GM18508 (cell line): Measurements from ENCODE around the gene ITGA11.

Experiments
- ATAC-seq: cut with Tn5 transposase; IDR thresholded peaks from one replicate; pipeline ENCODE4 v1.9.1; 2021; ENCODE audit warnings: moderate number of reproducible peaks; ENCODE audit not compliant: insufficient read depth, unreplicated experiment

Gene ITGA11

DNA sequence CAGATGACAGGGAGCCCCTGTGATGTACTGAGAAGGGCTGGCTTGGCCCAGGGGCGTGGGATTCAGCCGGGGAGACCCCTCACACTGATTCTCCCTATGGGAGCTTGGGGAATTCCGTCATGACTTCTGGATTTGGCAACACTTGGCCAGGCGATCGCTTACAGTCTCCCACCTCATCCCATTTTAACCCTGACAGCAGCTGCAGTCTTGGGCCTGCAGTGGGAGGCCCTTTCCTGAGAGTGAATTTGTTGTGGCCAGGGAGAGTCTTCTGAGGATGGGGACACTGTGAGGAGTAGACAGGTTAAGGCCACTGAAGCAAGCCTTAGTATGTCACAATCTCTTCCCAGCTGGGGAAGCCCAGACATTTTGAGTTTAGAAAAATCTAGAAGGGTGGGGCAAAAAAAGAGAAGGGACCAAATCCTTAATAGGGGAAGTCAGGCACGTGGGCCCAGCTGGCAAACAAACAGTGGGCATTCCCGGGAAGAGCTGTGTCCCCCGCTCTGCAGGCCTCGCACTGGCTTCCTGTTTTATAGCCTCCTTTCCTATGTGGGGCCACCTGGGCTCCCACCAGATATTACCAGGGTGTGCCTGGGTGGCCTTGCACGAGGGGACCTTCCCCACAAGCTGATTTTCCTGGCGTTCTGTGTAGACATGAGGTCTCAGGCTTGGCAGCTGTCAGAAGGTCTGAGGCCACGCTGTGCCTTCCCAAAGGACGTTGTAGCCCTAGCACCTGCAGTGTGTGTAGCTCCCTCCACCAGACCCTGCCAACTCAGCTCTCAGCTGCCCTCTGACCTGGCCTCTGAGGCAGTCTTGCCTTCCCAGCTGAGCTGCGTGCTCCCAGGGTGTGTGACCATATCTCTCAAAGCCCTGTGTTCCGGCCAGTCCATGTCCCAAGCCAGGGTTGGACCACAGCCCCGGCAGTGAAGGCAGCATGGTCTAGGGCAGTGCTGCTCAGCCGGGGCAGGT lies 89.9 kb downstream of the ITGA11 start:
- ATAC-seq = no peak

DNA sequence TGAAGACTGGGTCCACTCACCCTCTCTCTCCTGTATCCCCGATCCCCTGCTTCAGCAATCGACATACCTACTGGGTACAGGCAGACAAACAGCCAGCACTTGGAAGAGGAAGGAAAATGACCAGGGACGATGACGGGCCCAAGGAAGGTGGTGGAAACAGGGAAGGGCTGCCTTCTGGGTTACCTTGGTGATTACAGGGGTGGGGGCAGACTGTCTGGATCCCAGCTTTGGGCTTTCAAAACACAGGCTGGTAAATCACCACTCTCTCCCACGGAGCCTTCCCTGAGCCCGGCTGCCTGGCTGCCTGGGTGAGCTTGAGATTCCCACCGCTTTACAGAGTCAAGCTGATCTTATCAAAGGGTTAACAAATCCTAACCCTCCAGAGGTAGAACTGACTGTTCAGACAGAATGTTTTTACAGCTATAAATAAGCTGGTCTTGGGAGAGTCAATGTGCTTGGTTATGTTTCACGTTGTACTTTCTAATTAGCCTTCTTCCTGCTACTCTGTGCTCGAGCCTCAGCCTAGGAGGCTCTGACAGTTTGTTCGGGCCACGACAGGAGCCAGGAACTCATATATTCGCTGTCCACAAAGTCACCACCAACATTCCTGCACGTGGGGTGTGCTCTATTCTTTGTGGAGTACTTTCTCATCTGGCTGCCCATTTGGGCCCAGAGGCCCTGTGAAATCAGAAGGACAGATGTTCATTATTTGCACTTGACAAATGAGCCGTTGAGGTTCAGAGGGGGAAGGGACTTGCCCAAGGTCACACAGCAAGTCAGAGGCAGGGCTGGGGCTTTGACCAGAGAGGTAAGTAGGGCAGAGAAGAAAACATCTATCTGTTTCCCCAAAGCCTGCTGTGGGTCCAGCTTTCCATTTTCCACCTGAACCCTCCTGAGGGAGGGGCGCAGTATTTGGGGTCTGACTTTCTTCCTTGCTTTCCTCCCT lies 91.0 kb downstream of the ITGA11 start:
- no peak for ATAC-seq

DNA sequence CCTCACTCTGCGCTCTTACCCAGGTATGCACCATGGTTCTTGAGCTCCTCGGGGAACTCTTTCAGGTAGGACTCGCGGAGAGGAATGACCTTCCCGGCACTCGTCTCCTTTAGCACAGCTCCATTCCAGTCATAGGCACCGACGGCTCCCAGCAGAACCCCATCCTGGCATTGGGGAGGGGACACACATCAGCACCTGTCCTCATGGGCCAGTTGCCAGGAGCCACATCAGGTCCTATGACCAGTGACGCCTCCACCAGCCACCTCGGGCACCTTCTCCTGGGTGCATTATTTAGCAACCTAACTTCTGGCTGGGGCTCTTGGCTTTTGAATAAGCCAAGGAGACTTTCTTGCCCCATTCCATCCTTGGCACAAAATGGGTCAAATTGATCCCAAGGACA lies 92.5 kb downstream of the ITGA11 start:
- no peak for ATAC-seq

DNA sequence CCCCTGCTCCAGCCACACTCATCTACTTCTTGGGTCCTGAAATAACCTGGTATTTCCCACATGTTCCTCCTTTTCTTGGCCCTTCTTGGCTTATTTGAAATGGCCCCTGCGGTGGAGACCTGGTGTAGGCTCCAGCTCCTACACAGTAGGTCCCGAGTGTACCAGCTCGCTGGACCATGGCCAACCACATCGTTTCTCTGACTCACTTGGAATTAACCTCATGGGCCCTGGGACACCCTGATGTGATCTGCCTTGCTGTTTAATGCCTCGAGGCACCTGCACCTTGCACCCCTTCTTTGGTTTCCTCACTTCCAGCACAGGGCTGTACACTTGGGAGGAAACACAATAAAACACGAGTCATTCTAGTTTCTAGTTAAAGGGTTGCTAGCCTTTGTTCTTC lies 94.1 kb downstream of the ITGA11 start:
- ATAC-seq = no peak

DNA sequence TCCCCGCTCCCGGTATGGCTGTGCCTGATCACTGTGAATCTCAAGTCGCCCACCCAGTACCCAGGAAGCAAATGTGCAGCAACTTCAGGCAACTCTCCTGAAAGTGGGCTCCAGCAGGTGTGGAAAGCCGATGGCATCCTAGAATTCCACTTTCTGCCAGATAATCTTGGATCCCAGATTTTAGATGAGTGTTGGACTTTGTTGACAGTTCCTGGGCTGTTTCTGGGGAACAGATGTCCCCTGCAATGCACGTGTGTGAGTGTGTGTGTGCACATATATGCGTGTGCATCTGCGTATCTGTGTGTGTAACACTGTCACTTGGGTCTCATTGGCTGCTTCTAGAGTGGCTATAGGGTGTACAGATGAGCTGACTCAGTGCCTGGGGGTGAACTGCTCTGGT lies 95.4 kb downstream of the ITGA11 start:
- ATAC-seq = no peak

DNA sequence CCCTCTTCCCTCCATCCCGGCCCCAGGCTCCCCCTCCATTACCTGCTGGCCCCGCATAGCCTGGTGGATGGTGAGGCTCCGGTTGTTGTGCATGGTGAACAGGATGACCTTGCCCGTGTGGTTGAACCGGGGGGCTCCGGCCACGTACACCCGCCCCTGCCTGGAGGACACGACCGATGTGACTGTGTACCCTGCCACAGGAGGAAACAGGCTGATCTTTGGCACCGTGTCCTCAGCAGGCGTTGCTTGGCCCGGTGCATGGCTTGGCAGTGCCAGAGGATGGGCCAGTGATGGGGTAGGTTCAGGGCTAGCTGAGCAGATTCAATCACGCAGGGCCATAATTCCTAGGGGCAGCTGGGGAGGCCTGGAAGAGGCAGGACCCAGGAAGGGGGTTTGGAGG lies 96.3 kb downstream of the ITGA11 start:
- no peak for ATAC-seq

DNA sequence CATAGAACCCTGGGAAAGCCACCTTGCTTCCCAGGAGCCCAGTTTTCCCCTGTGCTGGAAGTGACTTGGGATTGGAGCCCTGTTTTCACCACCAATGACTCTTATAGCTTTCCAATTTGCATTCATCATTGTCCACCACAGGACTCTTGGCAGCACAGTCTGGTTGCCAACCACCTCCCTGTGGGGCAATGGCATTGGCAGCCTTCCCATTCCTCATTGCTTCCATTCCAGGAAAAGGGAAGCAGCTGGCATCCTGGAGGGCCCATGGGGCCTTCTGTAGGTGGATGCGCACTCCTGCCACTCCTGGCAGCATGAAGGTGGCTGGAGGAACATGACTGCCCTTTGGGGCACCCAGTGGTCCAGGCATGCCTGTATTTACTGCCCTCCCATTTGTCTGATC lies 96.7 kb downstream of the ITGA11 start:
- ATAC-seq = no peak

DNA sequence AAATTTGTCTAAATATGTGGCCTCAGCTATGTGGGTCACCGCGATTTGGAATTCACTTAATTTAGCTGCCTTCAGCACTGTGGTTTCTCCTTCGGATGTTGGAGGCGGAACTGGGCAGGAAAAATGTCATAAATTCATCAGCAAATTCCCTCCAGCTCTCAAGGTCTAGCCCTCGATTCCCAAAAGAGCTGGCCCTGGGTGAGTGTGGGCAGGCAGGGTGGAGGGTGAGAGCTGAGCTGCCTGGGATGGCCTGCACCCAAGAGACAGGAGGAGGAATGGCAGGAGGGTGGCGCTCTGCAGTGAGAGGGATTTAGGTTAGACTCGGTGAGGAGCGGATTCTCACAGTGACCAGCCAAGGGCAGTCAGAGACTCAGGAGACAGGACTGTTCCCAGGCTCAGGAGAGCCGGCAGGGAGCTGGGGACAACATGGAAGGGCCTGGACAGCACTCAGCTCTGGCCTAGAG lies 97.3 kb downstream of the ITGA11 start:
- no peak for ATAC-seq

DNA sequence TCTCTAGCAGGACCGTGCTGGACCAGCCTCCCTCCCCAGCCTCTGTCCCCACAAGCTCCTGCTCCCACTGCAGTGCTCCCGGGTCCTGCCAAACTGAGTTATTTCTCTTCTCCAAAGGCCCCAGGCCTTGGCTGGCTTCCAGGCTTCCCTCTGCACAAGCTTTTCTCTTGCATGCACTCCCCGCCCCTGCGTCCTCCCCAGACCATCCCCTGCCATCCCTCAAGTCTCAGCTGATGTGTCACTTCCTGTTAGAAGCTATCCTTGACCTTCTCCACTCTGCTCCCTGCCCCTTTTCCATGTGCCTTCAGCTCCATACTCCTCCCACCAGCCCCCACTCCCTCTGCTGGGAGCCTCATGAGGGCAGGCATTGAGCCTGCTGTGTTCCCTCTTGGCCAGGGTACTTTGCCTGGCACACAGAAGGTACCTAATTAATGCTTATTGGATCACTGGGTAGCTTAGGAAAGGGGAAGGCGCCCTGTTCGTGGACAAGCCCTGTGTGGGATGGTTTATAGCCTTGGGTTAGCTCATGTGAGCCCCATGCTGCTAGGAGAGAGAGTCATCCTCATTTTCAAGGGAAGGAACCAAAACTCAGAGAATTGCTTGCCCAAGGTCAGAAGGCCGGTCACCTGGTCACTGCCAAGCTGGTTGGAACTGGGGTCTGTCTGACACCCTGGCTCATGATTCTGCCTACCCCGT lies 98.0 kb downstream of the ITGA11 start:
- ATAC-seq = no peak

DNA sequence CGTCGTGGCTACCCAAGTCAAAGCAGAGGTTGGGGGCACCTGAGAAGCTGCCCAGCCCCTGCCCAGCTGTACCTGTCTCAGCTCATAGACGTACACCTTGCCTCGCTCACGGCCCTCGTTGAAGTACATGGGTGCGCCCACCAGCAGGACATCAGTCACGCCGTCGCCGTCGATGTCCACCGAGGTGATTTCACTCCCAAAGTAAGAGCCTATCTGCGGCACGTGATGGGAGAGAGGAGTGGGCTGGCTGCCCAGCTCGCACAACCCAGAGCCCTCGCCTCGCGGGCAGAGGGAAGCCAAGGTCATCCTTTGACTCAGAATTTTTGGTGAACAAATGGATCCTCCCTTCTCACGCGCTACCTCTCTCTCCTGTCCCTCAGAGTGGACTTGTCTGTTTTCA lies 99.7 kb downstream of the ITGA11 start:
- no peak for ATAC-seq

DNA sequence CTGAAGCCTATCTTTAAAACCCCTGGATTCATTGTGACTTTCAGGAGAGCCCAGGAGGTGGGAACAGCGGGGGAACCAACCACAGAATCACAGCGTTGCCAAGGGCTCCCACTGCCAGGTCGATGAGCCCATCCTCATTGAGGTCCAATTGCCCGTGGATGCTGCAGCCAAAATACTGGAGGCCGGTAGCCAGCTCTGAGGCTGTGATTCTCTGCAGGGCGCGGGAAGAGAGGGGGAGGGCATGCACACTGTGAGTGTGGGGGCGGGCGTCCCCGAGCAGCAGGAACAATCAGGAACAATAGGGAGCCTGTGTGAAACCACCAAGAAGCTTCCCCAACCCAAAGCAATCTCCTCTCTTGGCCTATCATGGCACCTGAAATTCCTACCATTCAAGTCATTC lies 101.1 kb downstream of the ITGA11 start:
- ATAC-seq = no peak

DNA sequence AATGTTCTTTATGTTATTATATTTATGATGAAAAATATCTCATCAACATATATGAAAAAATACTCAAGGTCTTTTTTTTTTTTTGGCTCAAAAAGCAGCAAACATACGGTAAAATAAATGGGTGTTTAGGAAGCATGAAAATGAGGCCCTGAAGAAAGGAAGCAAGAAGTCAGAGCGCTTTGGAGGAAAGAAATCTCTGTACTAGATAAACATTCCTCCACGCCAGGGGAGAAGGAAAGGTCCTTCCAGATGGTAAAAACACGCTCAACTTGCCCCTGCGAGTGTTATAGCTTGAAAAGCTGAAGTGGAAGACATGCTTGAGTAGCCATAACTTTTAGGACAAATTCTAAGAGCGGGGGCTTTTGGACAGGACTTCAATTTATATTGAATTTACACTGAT lies 101.5 kb downstream of the ITGA11 start:
- ATAC-seq = no peak

DNA sequence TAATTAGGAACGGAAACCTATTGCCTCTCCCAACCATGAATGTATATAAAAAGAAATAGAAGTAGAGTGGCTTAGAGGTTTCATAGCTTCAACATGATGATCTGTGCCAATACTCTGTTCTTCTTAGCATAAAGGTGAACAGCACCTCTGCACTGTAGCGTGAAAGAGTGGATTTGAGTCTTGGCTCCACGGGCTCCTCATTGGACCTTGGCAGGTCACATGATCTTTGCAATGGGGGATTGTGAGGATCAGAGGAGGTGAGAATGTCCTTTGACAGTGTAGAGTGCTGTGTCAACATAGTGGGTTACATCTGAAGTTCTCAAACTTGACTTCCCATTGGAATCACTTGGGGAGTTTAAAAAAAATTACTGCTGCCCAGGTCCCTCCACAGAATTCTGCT lies 103.0 kb downstream of the ITGA11 start:
- ATAC-seq = no peak

DNA sequence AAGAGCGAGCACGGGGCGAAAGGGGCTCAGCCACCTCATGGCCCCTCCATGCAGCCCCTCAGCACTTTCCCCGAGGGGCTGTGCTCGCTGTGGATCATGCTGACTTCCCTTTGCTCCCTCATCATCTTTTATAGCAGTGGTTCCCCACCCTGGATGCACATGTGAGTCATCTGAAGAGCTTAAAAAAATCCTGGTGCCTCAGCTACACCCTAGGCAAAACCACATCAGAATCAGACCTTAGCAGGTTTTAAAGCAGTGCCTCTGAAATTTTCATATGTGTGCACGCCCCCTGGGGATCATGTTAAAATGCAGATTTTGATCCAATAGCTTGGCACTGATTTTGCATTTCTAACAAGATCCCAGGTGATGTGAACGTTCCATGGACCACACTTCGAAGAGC lies 103.5 kb downstream of the ITGA11 start:
- ATAC-seq = no peak

DNA sequence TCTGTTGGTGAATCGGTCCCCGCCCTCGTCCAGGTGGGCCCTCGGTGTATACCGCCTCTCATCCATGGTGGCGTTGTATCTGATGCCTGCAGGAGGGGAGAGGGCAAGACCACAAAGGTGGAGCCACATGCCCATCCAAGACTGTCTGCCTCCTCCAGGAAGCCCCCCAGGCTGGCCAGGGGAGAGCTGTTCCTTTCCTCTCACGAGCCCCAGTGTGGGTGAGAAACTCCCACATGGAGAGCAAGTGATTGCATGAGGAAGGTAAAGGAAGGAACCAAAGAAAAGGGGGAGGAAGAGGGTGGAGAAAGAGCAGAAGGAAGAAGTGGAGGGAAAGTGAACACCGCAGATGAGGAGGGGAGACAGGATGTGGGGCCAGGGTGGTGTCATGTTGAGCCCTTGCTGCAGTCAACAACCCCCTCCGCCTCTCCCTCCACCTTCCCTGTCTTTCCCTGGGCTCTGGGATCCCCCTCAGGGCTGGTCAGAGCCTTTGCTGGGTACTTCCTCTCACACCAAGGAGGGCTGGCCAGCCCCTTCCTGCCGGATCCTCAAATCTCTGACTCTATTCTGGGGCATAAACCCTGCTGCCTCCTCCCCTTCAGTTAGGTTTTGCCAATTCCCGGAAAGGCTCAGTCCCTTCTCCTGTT lies 105.1 kb downstream of the ITGA11 start:
- no peak for ATAC-seq

DNA sequence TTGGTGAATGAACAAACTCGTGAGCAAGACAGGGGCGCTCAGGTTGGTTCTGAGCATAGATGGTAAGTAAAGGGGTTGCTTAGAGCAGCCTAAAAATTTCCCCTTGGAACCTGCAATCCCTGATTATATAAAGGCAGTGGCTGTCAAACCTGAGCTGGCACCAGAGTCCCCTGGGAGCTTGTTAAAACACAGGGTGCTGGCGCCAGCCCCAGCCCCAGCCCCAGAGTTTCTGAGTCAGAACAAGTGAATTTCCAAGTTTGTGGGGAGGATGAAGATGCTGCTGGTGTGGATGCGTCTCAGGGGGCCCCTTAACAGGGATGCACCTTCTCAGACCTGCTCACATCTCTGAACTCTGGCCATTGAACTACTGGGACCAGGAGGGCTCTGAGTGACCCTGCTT lies 106.2 kb downstream of the ITGA11 start:
- no peak for ATAC-seq

DNA sequence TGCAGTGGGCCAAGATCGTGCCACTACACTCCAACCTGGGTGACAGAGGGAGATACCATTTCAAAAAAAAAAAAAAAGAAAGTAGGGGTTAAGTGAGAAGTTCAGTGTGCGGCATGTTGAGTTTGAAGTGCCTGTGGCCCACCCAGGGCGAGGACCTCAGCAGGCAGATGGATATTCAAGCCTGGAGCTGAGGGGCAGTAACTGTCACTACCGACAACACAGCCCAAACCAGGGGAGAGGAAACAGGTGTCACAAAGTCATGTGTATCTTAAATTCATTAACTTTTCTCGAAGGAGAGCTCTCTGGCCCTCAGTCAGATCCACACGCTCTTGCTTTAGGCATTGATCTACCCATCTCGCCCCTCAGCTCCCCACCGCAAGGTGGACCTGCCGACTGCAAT lies 109.2 kb downstream of the ITGA11 start:
- no peak for ATAC-seq

DNA sequence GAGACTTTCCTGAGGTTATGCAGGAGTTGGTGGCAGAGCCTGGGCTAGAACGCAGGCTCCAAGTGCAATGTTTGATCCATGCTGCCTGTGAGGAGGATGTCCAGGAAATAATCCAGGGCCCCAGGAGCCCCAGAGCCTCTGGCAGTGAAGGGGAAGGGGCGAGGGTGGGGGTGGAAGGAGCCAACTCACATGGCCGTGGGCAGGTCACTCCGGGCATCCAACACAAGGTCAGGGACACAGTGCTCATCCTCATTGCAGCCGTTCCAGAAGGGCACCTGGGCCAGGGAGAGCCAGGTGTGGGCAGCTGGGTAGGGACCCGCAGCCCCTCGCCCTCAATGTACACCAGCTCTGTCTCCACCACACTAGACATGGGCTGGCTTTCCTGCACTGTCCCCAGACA lies 110.7 kb downstream of the ITGA11 start:
- ATAC-seq = no peak

DNA sequence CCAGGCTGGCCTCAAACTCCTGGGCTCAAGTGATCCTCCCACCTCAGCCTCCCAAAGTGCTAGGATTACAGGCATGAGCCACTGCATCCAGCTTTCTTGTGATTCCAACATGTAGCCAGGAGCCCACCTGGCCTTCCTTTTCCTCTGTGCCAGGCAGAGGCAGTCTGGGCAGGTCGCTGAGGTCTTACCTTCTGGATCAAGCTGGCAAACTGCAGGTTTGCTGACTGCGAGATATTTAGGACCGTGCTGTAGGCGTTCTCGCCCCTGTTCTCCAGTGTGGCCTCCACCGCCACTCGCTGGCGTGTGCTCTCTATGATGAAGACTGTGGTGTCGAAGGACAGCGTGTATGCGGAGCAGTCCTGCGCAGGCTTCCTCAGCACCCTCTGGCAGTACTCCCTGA lies 112.0 kb downstream of the ITGA11 start:
- no peak for ATAC-seq
